HG02588 (cell line): ENCODE measurements around the gene DOCK4.

Experiments used
- ATAC-seq: cut with Tn5 transposase; IDR thresholded peaks from one replicate; pipeline ENCODE4 v1.9.1; 2021; ENCODE audit warnings: mild to moderate bottlenecking, moderate library complexity; ENCODE audit not compliant: unreplicated experiment

DOCK4 gene

GRCh38 chr7:111975346-111975745, 230.9 kb downstream of the DOCK4 start:
- no peak for ATAC-seq

GRCh38 chr7:111960984-111961383, 245.2 kb downstream of the DOCK4 start:
- ATAC-seq: no peak

GRCh38 chr7:111958896-111959295, 247.3 kb downstream of the DOCK4 start:
- ATAC-seq: no peak

GRCh38 chr7:111958431-111958830, 247.8 kb downstream of the DOCK4 start:
- ATAC-seq: no peak

GRCh38 chr7:111955616-111956015, 250.6 kb downstream of the DOCK4 start:
- no peak for ATAC-seq

GRCh38 chr7:111954474-111955381, 251.5 kb downstream of the DOCK4 start:
- ATAC-seq: no peak

- no peak for ATAC-seq
These were observed 252.1 kb downstream of the DOCK4 start for GRCh38 chr7:111954056-111954455.

- ATAC-seq: peak; percentile 54
These were observed 252.6 kb downstream of the DOCK4 start for GRCh38 chr7:111953611-111954010.

- ATAC-seq: no peak
These were observed 253.4 kb downstream of the DOCK4 start for GRCh38 chr7:111952783-111953182.

GRCh38 chr7:111951052-111951451, 255.1 kb downstream of the DOCK4 start:
- no peak for ATAC-seq

GRCh38 chr7:111942450-111943081, 263.6 kb downstream of the DOCK4 start:
- ATAC-seq: no peak

- ATAC-seq: no peak
These were observed 269.0 kb downstream of the DOCK4 start for GRCh38 chr7:111937163-111937562.

- no peak for ATAC-seq
These were observed 272.6 kb downstream of the DOCK4 start for GRCh38 chr7:111933609-111934008.

- no peak for ATAC-seq
These were observed 274.2 kb downstream of the DOCK4 start for GRCh38 chr7:111931958-111932357.

- no peak for ATAC-seq
These were observed 275.1 kb downstream of the DOCK4 start for GRCh38 chr7:111931016-111931517.

GRCh38 chr7:111929264-111929663, 276.9 kb downstream of the DOCK4 start:
- no peak for ATAC-seq

GRCh38 chr7:111927353-111928019, 278.7 kb downstream of the DOCK4 start:
- ATAC-seq: no peak

GRCh38 chr7:111920329-111920728, 285.9 kb downstream of the DOCK4 start:
- no peak for ATAC-seq

- no peak for ATAC-seq
These were observed 286.5 kb downstream of the DOCK4 start for GRCh38 chr7:111919631-111920179.

- no peak for ATAC-seq
These were observed 287.0 kb downstream of the DOCK4 start for GRCh38 chr7:111919164-111919563.

- no peak for ATAC-seq
These were observed 287.7 kb downstream of the DOCK4 start for GRCh38 chr7:111918461-111918860.
